Osteoblast (primary cell): ENCODE data around the gene RHBDF2. TPM values are rescaled to one million over a fixed set of nuclear protein-coding genes. Genes with fewer than 3 reads are reported as not detected.

Experiments used
- DNase-seq: peaks from one replicate; pipeline ENCODE4 v3.0.0; 2011; ENCODE audit warnings: low spot score, mixed read lengths; ENCODE audit not compliant: insufficient read length; ENCODE audit errors: missing footprints
- H2AFZ ChIP-seq: 2 replicates; pipeline ENCODE4 v1.6.0; 2011; ENCODE audit warnings: mild to moderate bottlenecking, low read length
- H3K27ac ChIP-seq: 2 replicates; pipeline ENCODE4 v1.5.1; 2011; ENCODE audit warnings: mild to moderate bottlenecking, low read depth, low read length, moderate library complexity
- H3K27me3 ChIP-seq: 2 replicates; pipeline ENCODE4 v1.6.0; 2012; ENCODE audit warnings: mild to moderate bottlenecking, control low read depth, inconsistent platforms, low read length, moderate library complexity; ENCODE audit not compliant: insufficient read depth
- H3K36me3 ChIP-seq: 2 replicates; pipeline ENCODE4 v1.5.1; 2011; ENCODE audit warnings: mild to moderate bottlenecking, low read length, control low read depth, moderate library complexity; ENCODE audit not compliant: insufficient read depth
- H3K4me1 ChIP-seq: 2 replicates; pipeline ENCODE4 v1.5.1; 2011; ENCODE audit warnings: mild to moderate bottlenecking, low read length, control low read depth, moderate library complexity; ENCODE audit not compliant: insufficient read depth
- H3K4me2 ChIP-seq: 2 replicates; pipeline ENCODE4 v1.6.0; 2011; ENCODE audit warnings: mild to moderate bottlenecking, low read length; ENCODE audit not compliant: insufficient read depth
- H3K4me3 ChIP-seq: fragments of 200-600 bp; sonication (generic); 3 replicates; pipeline ENCODE4 v1.5.1; 2012; ENCODE audit warnings: mild to moderate bottlenecking, low read length, inconsistent platforms; ENCODE audit not compliant: insufficient read depth
- H3K79me2 ChIP-seq: 2 replicates; pipeline ENCODE4 v1.6.0; 2012; ENCODE audit warnings: mild to moderate bottlenecking, low read length, control low read depth, inconsistent platforms; ENCODE audit not compliant: insufficient read depth
- H3K9me3 ChIP-seq: 2 replicates; pipeline ENCODE4 v1.5.1; 2011; ENCODE audit warnings: low read depth, low read length, control low read depth
- H4K20me1 ChIP-seq: 2 replicates; pipeline ENCODE4 v1.6.0; 2012; ENCODE audit warnings: mild to moderate bottlenecking, low read length, control low read depth; ENCODE audit not compliant: insufficient read depth
- total RNA-seq: library from RNA; depleted of rRNA; stranded (reverse); fragments of >200 nt; gene quantifications from 2 replicates; pipeline ENCODE4 v1.2.3, GENCODE V29; 2012
- TF ChIP-seq, protein P1 (sequence below): IDR thresholded peaks from 2 replicates; pipeline ENCODE4 v1.5.1; 2011; ENCODE audit warnings: mild to moderate bottlenecking, low read depth, low read length, moderate library complexity; ENCODE audit errors: extremely low read depth

The RHBDF2 gene
- total RNA-seq: 7.1 and 8.3 TPM in 2 replicates

DNA sequence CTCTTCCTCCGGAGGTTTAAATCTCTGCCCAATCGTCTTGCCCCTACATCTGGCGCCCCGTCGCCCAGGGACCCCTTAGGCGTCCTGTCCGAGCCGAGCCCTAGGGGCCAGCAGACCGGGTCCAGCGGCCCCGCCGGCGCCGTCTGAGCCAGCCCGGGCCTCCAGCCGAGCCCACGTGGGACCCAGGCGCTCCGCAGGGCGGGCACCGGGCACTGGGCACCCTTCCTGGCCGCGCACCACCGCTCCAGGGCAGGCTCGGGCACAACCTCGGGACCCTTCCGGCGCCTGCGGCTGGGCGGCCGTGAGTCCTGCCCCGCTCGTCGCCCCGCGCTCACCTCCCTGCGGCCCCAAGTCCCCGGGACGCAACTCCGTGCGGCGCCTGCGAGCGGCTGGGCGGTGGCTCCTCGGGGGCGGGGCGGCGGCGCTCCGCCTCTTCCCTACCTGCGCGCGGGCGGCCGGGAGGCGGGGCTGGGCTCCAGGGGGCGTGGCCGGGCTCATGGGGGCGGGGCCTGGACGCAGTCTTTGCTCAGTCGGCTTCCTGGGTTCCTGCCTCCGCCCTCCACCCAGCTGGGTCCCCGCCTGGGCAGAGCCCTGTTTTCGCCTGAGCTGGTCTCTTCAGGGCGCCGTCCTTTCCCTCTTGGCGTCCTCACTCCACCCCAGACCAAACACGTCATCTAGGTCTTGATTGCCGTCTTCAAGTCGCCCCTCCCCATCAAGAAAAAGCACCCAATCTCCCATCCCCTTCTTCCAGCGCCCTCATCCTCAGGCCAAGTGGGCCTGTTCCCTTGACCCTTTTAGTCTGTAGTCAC is at the start of gene RHBDF2:
RHBDF2 (minus strand) TSS at position 406 of the 809 bp plus-strand sequence. CDS start 19,899 bp downstream, outside the sequence.
- Histone ChIP-seq H3K27ac (peak within 1 kb of the TSS; percentile 44), H3K4me2 (peak within 1 kb of the TSS; percentile 86), H2AFZ (peak within 1 kb of the TSS; percentile 96), H3K27me3 (no peaks in the 10 kb centered on the region), H4K20me1 (no peaks in the 10 kb centered on the region), H3K4me3 (peak within 1 kb of the TSS; percentile 80), H3K9me3 (no peaks in the 10 kb centered on the region), H3K79me2 (peaks cover 18% of the 10 kb centered on the region), H3K36me3 (no peaks in the 10 kb centered on the region), H3K4me1 (peaks cover 36% of the 10 kb centered on the region)
- TF ChIP-seq, protein P1, sequence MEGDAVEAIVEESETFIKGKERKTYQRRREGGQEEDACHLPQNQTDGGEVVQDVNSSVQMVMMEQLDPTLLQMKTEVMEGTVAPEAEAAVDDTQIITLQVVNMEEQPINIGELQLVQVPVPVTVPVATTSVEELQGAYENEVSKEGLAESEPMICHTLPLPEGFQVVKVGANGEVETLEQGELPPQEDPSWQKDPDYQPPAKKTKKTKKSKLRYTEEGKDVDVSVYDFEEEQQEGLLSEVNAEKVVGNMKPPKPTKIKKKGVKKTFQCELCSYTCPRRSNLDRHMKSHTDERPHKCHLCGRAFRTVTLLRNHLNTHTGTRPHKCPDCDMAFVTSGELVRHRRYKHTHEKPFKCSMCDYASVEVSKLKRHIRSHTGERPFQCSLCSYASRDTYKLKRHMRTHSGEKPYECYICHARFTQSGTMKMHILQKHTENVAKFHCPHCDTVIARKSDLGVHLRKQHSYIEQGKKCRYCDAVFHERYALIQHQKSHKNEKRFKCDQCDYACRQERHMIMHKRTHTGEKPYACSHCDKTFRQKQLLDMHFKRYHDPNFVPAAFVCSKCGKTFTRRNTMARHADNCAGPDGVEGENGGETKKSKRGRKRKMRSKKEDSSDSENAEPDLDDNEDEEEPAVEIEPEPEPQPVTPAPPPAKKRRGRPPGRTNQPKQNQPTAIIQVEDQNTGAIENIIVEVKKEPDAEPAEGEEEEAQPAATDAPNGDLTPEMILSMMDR: no peak
- peak; percentile 98 for DNase-seq

DNA sequence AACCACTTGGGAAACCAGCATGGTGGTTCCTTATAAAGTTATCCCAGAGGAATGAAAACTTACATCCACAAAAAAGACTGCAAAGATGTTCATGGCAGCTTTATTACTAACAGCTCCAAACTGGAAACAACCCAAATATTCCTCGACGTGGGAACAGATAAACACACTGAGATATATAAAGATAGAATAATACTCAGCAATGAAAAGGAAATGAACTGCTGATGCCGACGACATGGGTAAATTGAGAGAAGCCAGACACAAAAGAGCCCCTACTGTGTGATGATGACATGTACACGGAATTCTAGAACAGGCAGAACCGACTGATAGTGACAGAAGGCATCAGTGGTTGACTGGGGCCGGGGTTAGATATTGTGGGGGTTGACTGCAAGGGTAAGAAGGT is 48.3 kb upstream of the RHBDF2 start:
- TF ChIP-seq, protein P1: no peak
- H3K79me2 ChIP-seq: no peaks in the 10 kb centered on the region
- no peak overlapping the region for H3K27ac ChIP-seq
- no peak for DNase-seq
- no peaks in the 10 kb centered on the region for H3K36me3 ChIP-seq
- no peaks in the 10 kb centered on the region for H4K20me1 ChIP-seq
- H3K9me3 ChIP-seq: no peaks in the 10 kb centered on the region
- no peaks in the 10 kb centered on the region for H3K27me3 ChIP-seq
- no peak overlapping the region for H3K4me3 ChIP-seq
- H3K4me1 ChIP-seq: peaks cover 28% of the 10 kb centered on the region
- no peak overlapping the region for H2AFZ ChIP-seq
- H3K4me2 ChIP-seq: no peak overlapping the region

DNA sequence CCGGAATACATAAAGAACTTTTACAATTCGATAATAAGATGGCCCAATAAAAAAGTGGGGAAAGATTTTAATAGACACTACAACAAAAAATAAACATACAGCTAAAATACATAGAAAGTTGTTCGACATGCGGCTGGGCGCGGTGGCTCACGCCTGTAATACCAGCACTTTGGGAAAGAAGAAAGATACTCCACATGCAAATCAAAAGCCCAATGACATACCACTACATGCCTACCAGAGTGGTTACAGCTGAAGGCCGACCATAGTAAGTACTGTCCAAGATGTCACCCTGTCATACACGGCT is 47.9 kb upstream of the RHBDF2 start:
- Histone ChIP-seq H3K27me3 (no peaks in the 10 kb centered on the region), H3K79me2 (no peaks in the 10 kb centered on the region), H3K4me1 (peaks cover 28% of the 10 kb centered on the region), H4K20me1 (no peaks in the 10 kb centered on the region), H2AFZ (no peak overlapping the region), H3K9me3 (no peaks in the 10 kb centered on the region), H3K36me3 (no peaks in the 10 kb centered on the region), H3K4me3 (no peak overlapping the region), H3K4me2 (no peak overlapping the region), H3K27ac (no peak overlapping the region)
- DNase-seq: no peak
- TF ChIP-seq, protein P1: no peak

DNA sequence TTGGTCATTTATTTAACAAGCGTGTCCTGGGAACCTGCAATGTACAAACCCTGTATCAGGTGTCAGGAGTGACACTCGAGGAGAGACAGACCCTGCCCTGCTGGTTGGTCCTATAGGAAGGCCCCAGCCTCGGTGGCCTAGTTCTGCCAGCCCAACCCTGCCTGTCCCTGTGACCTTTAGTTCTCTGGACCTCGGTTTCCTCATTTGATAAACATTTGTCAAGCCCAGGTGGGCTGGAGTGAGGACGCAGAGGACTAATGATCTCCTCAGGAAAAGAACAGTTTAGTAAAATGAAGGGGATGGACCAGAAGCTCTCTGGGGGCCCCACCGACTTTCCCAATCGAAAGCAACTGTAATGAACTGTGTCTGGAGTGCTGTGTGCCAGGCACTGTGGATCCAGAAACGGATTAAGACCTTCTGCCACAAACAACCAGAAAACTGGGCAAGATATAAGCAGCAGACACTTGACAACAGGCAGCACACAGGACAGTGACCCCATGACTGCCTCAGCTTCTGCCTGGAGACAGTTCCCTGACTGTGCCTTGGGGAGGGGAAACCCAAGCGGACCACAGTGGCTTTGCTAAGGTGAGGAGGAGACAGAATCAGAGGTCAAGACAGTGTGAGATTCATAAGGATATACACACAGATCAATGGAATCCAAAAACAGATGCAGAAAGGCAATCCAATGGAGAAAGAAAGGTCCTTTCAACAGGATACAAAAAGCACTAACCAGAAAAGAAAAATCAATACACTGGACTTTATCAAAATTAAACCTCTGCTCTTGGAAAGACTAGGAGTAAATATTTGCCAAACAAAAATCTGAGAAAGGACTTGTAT is 47.4 kb upstream of the RHBDF2 start:
- no peak overlapping the region for H3K27ac ChIP-seq
- H3K4me3 ChIP-seq: no peak overlapping the region
- H3K9me3 ChIP-seq: no peaks in the 10 kb centered on the region
- no peaks in the 10 kb centered on the region for H3K27me3 ChIP-seq
- H3K79me2 ChIP-seq: no peaks in the 10 kb centered on the region
- H3K4me1 ChIP-seq: peaks cover 28% of the 10 kb centered on the region
- peak; percentile 14 for DNase-seq
- no peaks in the 10 kb centered on the region for H3K36me3 ChIP-seq
- no peak overlapping the region for H2AFZ ChIP-seq
- no peaks in the 10 kb centered on the region for H4K20me1 ChIP-seq
- H3K4me2 ChIP-seq: no peak overlapping the region
- TF ChIP-seq, protein P1: no peak
